Measurements from ENCODE around the gene KRTAP10-1. TPM values are rescaled to one million over a fixed set of nuclear protein-coding genes. Genes with fewer than 3 reads are reported as not detected.
"Not testable (repeated sequence)": the region's sequence is repeated elsewhere in the genome, so short reads cannot be mapped to it uniquely, and the experiment has no call there.

KRTAP10-1 gene
- total and polyA plus RNA-seq, 2 of the 13 experiments (the other 11 are each of a cell fraction or from before 2014, with no cell fraction given) = not detected

GRCh38 chr21:44564099-44564498 lies 24.1 kb upstream of the KRTAP10-1 start (continued):
- no peak for TF ChIP-seq ZNF407 (CRISPR knock-in tag; IDR thresholded peaks at IDR 0.05; ENCODE audit: not compliant biosample characterization)
- no peak for TF ChIP-seq MEIS1 (CRISPR knock-in tag; IDR thresholded peaks at IDR 0.05; ENCODE audit: borderline replicate concordance)
- TF ChIP-seq HMG20A (CRISPR knock-in tag; IDR thresholded peaks at IDR 0.05; ENCODE audit: borderline replicate concordance) = no peak
- no peak for TF ChIP-seq ZFP41 (CRISPR knock-in tag; IDR thresholded peaks at IDR 0.05; ENCODE audit: borderline replicate concordance)

GRCh38 chr21:44558695-44559094 lies 18.7 kb upstream of the KRTAP10-1 start, which contains the start of gene KRTAP10-3:
KRTAP10-3 (minus strand) TSS chr21:44558795; CDS start chr21:44558715, 80 bp downstream.
- in situ Hi-C loops (cut with HindIII; ENCODE audit: extremely low pct_ligation_motif_present, low pct_unique_long_range_greater_than_20kb) = no loop called here
- H3K4me1 ChIP-seq (ENCODE audit: insufficient read depth, low read length) = no peaks in the 10 kb centered on the region
- no peak within 1 kb of the TSS for H3K4me2 ChIP-seq (ENCODE audit: low read depth, low read length)
- DNase-seq (ENCODE audit: low spot score) (no peak), ATAC-seq (no peak), FAIRE-seq (no peak)
- peaks cover 0 to 11% of the 10 kb centered on the region in 2 experiments; a peak in 2 of 5 replicates for H3K27me3 ChIP-seq (ENCODE audit: control insufficient read depth in 1 of 2, insufficient read depth in 2 of 2, low read length in 2 of 2)
- no peaks in the 10 kb centered on the region for H3K36me3 ChIP-seq (replicated peaks in 1 of 2; ENCODE audit: control insufficient read depth in 1 of 2, insufficient read depth in 2 of 2, low read length in 2 of 2)
- no peak within 1 kb of the TSS for H3K9ac ChIP-seq (ENCODE audit: insufficient read depth, low read depth, low read length)
- no peak within 1 kb of the TSS for H3K4me3 ChIP-seq (replicated peaks in 1 of 3; ENCODE audit: insufficient read depth in 1 of 3, low read depth in 2 of 3, low read length in 3 of 3)
- TF ChIP-seq ZNF160 (CRISPR knock-in tag; IDR thresholded peaks at IDR 0.05) (no peak), ZNF17 (CRISPR knock-in tag; IDR thresholded peaks at IDR 0.05) (no peak)
- H3K79me2 ChIP-seq (ENCODE audit: insufficient read depth, low read length) = no peaks in the 10 kb centered on the region
- no TSS peak for BruUV-seq (replicated peaks)
- 31% methylated on average over 5 of the region's 5 CpGs for WGBS (ENCODE audit: low lambda C conversion rate)
- H3K27ac ChIP-seq (ENCODE audit: extremely low read length, insufficient read depth, low read length) = no peak within 1 kb of the TSS
- no peaks in the 10 kb centered on the region for H4K20me1 ChIP-seq (ENCODE audit: insufficient read depth, low read length)
- intact Hi-C loops (cut with micrococcal nuclease; ENCODE audit: unreplicated experiment) = no loop called here
- ChIA-PET CTCF (ENCODE audit: low intra/inter-chr PET ratio, low total read pairs) (no interaction called here), POLR2A (no interaction called here)
- H2AFZ ChIP-seq (ENCODE audit: low read length) = no peak within 1 kb of the TSS
- no peaks in the 10 kb centered on the region for H3K9me3 ChIP-seq (ENCODE audit: low read length)

- BruUV-seq (replicated peaks); H4K20me1 ChIP-seq (ENCODE audit: insufficient read depth, low read length); ATAC-seq; H3K4me1 ChIP-seq (ENCODE audit: insufficient read depth, low read length); CTCF ChIA-PET (ENCODE audit: low intra/inter-chr PET ratio, low total read pairs); FAIRE-seq; H3K4me3 ChIP-seq (replicated peaks in 1 of 3; ENCODE audit: insufficient read depth in 1 of 3, low read depth in 2 of 3, low read length in 3 of 3); in situ Hi-C loops (cut with HindIII; ENCODE audit: extremely low pct_ligation_motif_present, low pct_unique_long_range_greater_than_20kb); H3K4me2 ChIP-seq (ENCODE audit: low read depth, low read length); DNase-seq (ENCODE audit: low spot score); H3K27ac ChIP-seq (ENCODE audit: extremely low read length, insufficient read depth, low read length); POLR2A ChIA-PET; H3K9ac ChIP-seq (ENCODE audit: insufficient read depth, low read depth, low read length); H3K9me3 ChIP-seq (ENCODE audit: low read length); H2AFZ ChIP-seq (ENCODE audit: low read length); H3K36me3 ChIP-seq (replicated peaks in 1 of 2; ENCODE audit: control insufficient read depth in 1 of 2, insufficient read depth in 2 of 2, low read length in 2 of 2); H3K79me2 ChIP-seq (ENCODE audit: insufficient read depth, low read length); intact Hi-C loops (cut with micrococcal nuclease; ENCODE audit: unreplicated experiment): not testable (repeated sequence)
- H3K27me3 ChIP-seq (ENCODE audit: control insufficient read depth in 1 of 2, insufficient read depth in 2 of 2, low read length in 2 of 2) = peaks cover 0 to 11% of the 10 kb centered on the region in 2 experiments; a peak in 2 of 5 replicates
- WGBS (ENCODE audit: low lambda C conversion rate) = no CpG with 5 or more reads among the region's 10 CpGs
These were observed 18.3 kb upstream of the KRTAP10-1 start for GRCh38 chr21:44558329-44558675.

All from HepG2 (cell line).